ENCODE measurements around the gene DKC1.
"Not testable (repeated sequence)": the region's sequence is repeated elsewhere in the genome, so short reads cannot be mapped to it uniquely, and the experiment has no call there.

DKC1 gene

DNA sequence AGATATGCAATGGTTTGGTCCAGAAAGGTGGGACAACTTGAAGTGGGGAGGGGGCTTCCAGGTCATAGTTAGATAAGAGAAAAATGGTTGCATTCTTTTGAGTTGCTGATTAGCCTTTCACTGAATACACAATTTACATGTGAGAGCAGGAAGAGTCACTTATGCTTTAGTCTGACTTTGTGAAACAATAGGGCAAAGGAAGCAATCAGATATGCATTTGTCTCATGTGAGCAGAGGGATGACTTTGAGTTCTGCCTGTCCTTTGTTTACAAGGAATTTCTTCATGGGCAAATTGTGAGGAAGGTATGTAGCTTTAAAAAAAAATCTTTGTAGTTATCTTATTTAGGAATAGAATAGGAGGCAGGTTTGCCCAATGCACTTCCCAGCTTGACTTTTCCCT lies 58.9 kb downstream of the DKC1 start:
- DNase-seq, result no peak

DNA sequence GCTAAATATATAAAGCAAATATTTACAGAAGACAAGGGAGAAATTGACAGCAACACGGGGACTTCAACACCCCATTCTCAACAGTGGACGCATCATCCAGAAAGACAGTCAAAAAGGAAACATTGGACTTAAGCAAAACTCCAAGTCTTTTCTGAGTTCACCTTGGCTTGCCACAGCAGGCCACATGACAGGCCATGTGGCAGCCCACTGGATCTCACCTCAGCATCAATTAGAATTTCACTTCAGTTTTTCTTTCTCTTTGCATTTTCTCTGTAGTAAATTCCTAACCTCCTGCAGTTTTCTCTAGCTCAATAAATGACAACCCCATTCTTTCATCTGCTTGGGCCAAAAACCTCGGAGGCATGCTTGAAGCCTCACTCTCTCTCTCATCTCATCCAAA lies 59.4 kb downstream of the DKC1 start:
- DNase-seq, result no peak

GRCh38 chrX:154824638-154825037 lies 62.0 kb downstream of the DKC1 start:
- DNase-seq, result no peak

GRCh38 chrX:154825586-154825985 lies 62.9 kb downstream of the DKC1 start:
- not testable (repeated sequence) for DNase-seq
